Cardiac septum (tissue), 1 donor: ENCODE measurements around the gene POC1B. TPM values are rescaled to one million over a fixed set of nuclear protein-coding genes. Genes with fewer than 3 reads are reported as not detected.

Experiments used
- DNase-seq: peaks from one replicate; pipeline ENCODE4 v3.0.0-alpha.2; 2020; ENCODE audit warnings: low spot score
- intact Hi-C: fragments of 100-400 bp; cut with DNase I; formaldehyde crosslinking; loops from one replicate; pipeline ENCODE4 v1.14.0; 2022
- total RNA-seq: library from RNA; stranded (reverse); fragmentation: NEBNext Ultra II Directional; extraction: Animal tissue kit (Norgen Biotek cat#: 25700); gene quantifications from one replicate; pipeline ENCODE4 v1.2.1, GENCODE V29; 2021
- donor health status: DM: no; HTN: no; CAD: no.

Gene POC1B
- total RNA-seq, 1 donor from 2014 or later: 7.9 TPM

DNA sequence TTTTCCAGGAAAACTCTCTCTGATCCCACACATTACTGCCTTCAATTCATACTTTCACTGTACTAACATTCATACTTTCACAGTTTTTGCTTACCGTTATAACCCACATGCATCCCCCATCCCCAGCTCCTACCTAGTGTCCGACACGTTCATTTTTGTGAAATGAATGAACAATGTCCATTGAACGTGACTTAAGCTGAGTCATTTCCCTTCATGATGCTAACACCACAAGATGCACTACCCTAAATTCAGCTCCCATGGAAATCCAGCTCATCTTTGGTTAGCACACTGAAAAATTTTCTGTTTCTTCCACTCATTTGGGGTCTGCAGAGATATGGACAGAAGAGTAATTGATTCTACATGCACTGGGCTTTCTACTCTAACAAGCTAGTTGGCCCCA, 85.9 kb downstream of the POC1B start:
- DNase-seq: no peak
- intact Hi-C loops: no loop called here

DNA sequence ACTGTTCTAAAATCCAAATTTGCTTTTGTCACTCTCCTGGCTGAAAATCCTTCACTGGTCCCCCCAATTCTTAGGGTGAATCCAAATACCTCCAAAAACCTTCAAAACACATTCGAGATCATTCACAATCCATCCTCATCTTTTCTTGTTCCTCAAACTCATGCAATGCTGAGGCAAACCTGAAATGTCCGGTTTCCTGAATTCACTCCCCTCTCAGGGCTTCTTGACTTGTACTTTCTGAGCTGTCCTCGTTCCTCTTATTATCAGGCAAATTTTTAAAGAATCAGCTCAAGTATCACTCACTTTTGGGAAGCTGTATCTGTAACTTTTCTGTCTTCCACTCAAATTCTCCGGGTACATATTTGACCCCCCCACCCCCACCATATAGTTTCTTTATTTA, 88.6 kb downstream of the POC1B start:
- intact Hi-C loops: no loop called here
- DNase-seq: no peak

DNA sequence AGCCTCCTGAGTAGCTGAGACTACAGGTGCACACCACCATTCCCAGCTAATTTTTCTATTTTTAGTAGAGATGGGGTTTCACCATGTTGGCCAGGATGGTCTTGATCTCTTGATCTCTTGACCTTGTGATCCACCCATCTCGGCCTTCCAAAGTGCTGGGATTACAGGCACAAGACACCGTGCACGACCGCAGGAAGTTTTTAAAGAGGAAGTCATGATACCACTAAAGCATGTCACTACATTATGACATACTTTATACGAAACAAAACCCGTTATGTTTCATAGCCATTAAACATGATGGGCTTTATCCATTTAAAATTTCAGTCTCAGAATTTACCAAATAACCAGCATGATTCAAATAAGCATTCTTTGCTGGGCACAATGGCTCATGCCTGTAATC, 89.8 kb downstream of the POC1B start:
- intact Hi-C loops: no loop called here
- DNase-seq: no peak

DNA sequence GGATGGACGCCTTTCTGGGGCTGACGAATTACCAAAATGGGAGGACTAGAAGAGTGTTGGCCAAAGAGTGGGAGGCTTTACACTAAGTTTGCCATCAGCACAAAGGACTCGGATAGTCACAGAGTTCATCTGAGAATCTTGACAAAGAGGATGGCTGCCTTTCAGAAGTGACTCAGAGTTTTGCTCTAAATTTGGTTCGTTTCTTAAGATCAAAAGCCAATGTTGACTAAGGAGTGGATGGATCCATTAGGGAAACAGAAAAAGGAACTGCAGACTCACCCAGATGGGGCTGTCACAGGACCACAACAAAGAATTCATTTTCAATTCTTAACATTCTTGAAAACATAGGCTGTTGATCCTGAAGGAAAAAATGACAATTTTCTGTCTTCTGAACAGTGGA, 92.2 kb downstream of the POC1B start:
- intact Hi-C loops: no loop called here
- no peak for DNase-seq

DNA sequence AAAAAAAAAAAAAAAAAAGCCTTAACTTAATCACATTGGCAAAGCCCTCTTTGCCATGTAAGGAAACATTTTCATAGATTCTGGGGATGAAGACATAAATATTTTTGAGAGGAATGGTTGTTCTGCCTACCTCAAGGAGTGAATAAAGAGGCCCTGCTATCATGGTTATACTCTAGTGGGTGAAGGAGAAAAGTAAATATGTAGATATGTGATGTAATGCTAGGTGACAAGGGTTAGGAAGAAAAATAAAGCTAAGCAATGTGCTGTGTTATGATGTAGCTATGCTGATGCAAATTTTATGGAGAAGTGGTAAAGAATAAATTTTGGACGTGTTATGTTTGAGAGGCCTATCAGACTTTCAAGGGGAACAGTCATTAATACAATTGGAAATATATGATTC, 93.5 kb downstream of the POC1B start:
- no peak for DNase-seq
- intact Hi-C loops: no loop called here

DNA sequence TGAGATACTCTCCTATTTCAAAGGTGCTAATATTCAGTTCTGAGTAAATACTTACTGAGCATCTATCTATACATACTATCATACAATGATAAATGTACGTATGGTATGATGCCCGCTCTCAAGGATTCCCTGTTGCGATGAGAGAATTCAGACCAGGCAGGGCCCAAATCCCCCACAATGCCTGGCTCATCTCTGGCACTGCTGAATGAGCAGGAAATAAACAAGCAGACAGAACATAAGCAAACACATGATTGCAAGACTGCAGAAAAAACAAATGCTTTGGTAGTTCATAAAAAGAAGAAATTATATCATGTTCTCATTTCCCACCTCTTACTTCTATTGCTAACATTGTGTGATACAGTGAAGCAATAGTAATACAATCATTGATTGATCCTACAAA, 96.3 kb downstream of the POC1B start:
- DNase-seq: no peak
- intact Hi-C loops: no loop called here

DNA sequence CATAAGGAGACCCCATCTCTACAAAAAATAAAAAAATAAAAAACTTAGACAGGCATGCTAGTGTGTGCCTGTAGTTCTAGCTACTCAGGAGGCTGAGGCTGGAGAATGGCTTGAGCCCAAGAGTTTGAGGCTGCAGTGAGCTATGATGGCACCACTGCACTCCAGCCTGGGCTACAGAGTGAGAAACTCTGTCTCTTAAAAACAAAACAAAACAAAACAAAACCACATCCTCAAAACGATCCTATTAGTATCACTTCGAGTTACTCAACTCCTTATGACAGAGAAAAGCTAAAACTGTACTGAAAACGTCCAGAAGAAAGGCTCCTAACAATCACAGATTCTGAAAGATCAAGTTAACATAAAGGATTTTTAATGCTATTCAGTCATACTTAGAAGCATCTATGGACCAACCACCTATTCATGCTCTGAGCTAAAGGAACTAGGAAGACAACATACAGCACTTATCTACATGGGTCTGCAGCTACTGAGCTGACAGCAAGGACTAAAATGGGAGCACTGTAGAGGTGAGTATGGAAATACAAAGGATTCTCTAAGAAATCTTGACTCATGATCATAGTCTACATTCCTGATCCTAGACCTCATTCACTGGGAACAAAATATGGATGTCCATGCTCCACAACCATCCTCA, 98.2 kb downstream of the POC1B start:
- intact Hi-C loops: no loop called here
- no peak for DNase-seq

DNA sequence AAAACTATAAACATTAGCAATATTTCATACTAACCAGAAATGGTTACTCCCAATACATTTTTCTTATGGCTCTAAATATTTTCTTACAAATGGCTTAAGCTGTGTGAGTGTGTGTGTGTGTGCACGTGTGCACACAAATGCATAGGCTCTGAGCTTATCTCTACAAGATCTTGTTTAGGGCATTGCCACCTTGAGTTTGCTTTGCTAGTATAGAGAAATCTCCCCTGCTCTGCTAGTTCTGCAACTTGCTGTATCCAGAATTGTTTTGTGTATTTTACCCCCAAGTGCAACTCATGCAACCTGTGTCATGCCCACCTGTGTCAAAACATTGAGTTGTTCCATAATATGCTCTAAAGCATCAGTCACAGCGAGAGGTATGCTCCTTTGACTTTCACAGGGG, 101.0 kb downstream of the POC1B start:
- DNase-seq: no peak
- intact Hi-C loops: no loop called here

DNA sequence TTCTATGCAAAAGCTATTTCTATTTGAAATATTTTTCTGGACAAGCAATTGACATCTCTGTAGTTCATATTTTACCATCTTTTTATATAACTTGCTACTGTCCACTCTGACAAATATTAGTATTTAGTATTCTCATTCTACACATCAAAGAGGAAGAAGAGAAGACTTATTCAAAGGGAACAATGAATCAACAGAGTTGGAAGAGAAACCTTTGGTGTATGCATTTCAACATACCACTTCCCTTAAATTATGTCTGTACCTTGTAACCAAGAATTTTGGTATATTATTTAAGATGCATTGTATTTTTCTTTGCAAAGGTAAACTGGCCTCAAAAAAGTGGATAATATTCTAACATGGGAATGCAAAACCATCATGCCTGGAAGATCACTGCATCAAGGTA, 101.5 kb downstream of the POC1B start:
- DNase-seq: no peak
- intact Hi-C loops: no loop called here

DNA sequence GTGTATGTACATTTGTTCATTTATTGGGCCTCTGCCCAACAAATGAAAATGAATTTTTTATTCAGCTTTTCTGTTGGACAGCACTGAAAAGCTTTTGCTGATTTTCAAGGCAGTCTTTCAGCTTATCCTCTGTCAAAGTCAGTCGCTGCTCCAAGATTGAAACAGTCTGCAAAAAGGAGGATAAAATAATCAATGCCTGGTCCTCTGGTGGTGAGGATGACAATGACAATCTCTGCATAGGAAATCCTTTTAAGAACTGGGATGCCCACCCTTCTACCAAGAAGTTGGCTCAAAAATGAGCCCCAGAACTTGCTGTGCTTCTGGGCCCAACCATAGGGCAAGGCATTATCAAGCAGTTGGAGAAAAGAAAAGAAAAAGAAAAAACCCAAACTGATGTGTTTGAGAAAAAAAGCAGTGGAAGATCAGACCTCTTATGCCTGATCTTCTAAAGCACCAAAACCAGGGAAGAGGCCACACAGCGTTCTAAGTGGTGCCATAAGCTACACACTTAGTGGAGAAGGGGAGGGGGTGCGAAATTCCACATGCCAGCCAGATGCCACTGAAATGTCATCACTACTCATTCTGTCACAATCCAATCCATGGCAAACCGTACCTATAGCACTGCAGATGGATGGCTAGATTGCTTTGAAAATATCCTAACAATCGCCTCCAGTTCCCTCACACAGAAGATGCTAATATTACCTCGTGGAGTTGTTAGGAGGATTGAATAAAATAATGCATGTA, 104.6 kb downstream of the POC1B start:
- no peak for DNase-seq
- intact Hi-C loops: no loop called here

DNA sequence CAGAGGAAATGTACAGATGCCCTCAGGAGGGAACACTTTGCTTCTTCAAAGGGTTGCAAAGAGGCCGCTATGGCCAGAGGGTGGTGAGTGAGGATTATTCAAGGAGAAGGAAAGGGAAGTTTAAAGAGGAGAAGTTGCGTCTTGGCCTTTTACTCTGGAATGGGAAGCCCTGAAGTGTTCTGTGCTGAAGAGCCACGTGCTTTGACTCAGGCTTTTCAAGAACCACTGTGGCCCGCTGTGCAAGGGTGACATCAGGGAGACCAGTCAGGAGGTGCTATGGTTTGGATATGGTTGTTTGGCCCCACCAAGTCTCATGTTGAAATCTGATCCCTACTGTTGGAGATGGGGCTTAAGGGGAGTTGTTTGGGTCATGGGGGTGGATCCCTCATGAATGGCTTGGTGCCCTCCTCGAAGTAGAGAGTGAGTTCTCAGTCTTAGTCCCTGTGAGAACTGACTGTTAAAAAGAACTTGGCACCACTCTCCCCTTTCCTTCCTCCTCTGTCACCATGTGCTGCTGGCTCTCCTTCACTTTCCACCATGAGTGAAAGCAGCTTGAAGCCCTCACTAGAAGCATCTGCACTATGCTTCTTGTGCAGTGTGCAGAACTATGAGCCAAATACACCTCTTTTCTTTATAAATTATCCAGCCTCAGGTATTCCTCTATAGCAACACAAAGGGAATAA, 107.5 kb downstream of the POC1B start:
- intact Hi-C loops: no loop called here
- no peak for DNase-seq

DNA sequence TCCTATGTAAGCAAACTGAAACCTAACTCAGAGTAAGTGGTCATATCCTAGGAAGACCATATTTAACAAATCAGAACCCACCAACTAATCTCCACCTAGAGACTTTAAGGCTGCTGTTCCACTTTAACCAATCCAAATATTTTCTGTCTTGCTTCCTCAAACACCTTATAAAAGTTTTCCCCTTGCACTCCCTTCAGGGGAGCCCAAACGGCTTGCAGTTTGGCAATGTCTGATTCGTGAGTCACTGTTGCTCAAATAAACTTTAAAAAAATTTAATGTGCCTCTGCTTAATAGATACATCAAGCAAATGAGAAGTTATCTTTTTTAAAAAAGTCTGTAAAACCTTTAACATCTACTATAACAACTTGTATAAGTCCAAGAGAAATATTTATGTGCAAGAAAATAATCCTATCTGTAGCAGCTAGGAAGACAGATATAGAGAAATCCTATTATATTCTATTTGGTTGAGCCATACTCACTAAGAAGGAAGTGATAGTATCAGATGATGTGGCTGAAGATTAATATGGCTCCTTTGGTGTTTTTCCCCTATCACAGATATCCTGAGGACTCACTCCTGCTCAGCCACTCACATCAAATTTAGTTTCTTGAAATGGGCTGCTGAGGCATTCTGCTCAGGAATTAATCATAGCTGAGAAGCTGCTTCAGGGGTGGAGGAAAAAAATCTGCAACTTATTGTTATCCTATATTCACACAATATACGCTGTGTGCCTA, 108.4 kb downstream of the POC1B start:
- intact Hi-C loops: no loop called here
- no peak for DNase-seq

DNA sequence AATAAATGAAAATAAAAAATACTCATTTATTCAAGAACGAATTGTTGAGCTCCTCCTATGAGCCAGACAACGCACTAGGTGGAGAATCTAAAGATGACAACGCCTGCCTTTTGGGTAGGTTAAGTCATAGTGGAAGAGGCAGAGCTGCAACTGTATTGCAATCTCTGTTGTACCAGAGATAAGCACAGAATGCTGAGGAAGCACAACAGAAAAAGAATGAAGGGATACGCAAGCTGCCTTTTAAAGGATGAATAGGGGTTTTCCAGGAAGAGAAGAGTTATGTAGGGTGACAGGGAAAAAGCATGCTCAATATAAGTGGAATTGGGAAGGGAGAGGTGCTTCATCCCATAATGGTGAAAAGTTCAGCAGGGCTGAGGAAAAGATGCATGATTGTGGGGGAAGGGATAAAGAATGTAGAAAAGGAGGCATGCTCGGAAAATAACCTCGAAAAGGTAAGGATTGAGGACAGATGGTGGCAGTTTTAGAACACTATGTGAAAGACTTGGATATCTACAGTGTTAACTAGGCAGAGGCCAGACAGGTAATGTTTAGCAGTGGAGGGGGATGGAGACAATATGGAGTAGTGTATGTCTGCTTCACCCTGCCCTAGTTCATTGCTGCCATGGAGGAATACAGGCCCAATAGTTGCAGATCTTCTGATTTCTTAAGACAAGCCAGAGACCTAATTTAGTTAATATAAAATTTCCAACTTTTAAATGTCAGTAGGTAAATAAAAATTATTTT, 109.6 kb downstream of the POC1B start:
- intact Hi-C loops: no loop called here
- DNase-seq: no peak

DNA sequence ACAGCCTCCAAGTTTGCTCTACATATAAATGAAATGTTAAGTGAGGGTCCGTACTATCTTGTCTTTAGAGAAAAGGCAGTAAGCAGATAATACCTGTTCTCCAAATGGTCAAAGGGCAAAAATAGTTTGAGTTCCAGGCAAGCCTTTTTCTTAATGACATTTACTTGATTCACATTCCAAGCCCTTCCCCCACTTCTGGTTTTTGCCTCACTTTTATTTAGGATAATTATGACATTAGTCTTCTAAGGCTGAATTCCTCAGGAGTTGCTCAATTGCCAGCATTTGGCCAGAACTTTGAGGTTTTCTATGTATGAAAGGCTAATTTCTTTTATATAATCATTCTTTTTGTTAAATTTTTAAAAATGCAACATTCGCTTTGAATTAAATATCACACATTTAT, 111.0 kb downstream of the POC1B start:
- intact Hi-C loops: no loop called here
- no peak for DNase-seq

DNA sequence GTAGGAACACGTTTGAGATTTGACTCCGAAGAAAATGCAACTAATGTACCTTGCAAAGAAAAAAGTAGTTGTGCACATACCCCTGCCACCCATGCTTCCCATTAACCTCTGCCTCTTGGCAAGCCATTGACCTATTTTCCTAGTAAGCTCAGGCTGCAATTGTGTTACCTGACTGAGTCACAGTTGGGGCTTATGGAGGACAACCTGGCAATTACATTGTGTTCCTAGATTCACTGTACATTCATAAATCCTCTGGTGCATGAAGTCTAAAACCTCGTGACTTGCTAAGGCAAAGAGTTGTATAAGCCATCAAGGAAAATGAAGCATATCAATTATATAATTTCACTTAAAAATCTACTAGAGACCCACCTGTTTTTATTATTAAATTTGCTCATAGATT, 111.5 kb downstream of the POC1B start:
- intact Hi-C loops: no loop called here
- no peak for DNase-seq

DNA sequence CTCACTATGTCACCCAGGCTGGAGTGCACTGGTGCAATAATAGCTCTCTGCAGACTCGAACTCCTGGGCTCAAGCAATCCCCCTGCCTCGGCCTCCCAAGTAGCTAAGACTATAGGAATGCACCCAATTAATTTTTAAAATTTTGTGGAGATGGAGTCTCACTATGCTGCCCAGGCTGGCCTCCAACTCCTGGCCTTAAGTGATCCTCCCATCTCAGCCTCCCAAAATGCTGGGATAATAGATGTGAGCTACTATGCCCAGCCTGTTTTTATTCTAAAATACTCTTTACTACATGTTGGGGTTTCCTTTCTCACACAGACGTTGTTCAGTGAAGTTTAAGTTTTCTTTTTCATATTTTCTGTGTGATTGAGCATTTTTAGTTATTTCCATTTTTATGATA, 112.6 kb downstream of the POC1B start:
- no peak for DNase-seq
- intact Hi-C loops: no loop called here

DNA sequence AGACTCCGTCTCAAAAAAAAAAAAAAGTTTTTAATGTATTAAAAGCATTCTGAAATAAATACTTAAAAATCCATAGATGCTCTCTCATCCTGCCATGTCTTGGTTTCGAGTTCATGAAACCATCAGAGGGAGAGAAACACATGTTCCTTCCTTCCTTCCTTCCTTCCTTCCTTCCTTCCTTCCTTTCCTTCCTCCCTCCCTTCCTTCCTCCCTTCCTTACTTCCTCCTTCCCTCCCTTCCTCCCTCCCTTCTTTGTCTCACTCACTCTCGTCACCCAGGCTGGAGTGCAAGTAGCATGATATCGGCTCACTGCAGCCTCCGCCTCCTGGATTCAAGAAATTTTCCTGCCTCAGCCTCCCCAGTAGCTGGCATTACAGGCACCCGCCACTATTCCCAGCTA, 113.2 kb downstream of the POC1B start:
- intact Hi-C loops: no loop called here

DNA sequence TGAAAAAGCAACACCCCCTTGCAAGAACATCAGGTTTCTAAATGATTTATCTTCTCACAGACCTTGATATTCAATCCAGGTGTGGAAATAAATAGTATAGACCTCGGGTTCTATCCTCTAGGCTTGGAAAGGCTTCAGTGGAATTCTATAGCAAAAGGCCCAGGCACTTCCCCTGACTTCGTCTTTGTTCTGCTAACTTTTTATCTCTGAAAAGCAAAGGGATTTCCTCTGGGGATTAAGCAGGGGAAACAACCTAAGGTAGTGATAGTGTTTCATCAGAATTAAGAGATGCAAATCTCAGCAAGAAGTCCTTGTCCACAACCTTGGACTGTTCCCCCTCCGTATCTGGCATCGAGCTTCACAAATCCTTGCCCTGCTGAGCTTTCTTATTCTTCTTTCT, 114.0 kb downstream of the POC1B start:
- DNase-seq: no peak
- intact Hi-C loops: no loop called here

More for the DNA sequence above, 113.2 kb downstream of the POC1B start:
- DNase-seq: no peak

DNA sequence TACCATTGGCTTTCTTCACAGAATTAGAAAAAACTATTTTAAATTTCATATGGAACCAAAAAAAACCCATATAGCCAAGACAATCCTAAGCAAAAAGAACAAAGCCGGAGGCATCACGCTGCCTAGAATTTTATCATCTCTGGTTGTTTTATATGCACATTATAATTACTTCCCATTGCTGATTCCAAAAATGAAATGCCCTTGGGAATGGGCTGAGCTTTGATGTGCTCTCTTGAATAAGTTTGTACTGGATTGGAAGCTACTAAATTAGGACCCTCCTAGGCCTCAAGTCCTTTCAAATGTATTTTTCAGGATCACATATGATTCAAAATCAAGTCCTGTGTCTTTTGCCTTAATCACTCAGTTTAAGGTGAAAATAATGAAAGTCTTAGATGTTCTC, 114.6 kb downstream of the POC1B start:
- intact Hi-C loops: no loop called here
- DNase-seq: no peak
